Measurements from ENCODE around the gene MYL6.

Gene MYL6

DNA sequence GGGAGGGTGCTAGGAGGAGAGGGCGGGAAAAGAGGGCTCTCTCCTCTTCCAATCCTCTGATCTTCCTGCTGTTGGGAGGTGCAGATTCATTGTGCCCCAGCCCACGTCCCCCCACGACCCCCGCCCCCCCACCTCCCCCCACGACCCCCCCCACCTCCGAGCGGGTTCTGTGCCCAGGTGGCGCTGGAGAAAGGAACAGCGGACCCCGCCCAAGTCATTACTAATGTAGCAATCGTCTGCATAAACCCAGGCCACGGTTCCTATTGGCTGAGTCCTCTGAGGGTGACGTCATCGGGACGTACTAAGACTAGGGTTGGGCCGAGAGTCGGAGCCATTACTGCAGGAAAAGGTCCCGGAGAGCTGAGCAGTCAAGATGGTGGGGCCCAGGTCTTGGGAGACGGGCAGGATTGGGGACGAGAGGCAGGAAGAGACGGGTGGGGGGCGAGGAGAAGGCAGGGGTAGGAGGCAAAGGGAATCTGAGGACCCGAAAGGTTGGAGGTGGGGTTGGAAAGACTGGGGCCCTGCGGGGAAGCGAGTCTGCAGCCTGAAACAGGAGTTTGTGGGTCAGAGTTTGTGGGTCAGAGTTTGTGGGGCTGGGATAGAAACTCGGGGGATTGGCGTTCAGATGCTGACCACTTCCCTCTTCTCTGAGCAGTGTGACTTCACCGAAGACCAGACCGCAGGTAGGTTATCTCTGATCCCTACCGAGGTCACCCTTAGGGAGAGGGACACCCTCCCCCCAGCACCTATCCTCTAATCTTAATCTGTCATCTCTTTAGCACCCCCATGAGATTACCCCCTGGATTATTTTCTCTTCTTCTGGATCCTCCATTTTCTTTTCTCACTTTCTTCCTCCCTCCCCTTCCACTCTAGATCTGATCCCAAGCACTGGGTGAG, at the start of gene MYL6:
TSS of gene MYL6 (plus strand) at position 331 of the 897 bp plus-strand sequence. CDS start at position 374, 43 bp downstream.
- DNase-seq, result peak; percentile 98

DNA sequence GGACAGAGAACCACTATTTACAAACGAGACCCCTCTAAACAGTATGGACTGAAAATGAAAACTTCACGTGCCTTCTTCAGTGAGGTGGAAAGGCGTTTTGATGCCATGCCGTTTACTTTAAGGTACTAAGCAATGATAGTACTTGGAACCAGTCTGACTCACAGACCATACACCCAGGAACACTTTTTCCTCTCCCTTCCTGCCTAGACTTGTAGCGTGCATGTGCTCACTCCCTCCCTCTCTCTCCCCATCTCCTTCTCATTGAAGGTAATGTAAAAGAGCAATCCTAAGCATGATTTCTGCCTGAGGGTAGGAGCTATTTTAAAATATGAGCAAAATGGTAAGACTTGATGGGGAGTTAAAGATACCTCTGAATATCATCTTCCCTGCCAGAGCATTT, 47.6 kb upstream of the MYL6 start:
- no peak for DNase-seq

DNA sequence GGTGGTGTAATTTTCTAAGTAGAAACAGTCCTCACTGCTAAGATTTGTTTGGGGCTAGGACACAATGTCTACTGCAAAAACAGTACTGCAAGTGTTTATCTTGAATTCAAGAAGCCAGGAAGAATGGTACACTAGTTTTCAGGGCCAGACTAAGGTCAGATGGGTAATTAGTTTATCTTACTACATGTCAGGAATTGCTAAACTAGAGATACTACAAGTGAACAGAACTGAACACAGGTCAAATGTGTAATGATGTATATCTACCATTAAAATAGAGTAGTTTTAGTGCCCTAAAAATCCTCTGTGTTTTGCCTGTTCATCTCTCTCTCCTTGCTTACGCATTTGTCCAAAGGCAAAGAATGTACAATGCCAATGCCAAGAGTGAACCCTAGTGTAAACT, 44.1 kb upstream of the MYL6 start:
- no peak for DNase-seq

DNA sequence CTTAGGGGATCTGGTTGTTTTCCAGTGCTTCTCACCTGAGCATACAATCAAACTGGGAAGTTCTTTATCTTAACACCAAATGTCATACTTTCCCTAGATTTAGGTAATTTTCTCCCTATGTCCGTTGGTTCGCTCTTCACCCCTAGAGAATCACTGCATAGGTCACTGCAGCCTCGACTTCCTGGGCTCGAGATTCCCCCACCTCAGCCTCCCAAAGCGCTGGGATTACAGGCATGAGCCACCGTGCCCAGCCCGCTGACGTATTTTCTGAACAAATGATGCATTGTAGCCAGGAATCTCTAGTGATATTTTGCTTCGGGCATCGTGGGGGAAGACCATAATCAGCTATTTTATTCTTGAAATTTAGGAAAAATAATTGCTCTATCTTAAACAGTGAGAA, 42.8 kb upstream of the MYL6 start:
- DNase-seq, result no peak

DNA sequence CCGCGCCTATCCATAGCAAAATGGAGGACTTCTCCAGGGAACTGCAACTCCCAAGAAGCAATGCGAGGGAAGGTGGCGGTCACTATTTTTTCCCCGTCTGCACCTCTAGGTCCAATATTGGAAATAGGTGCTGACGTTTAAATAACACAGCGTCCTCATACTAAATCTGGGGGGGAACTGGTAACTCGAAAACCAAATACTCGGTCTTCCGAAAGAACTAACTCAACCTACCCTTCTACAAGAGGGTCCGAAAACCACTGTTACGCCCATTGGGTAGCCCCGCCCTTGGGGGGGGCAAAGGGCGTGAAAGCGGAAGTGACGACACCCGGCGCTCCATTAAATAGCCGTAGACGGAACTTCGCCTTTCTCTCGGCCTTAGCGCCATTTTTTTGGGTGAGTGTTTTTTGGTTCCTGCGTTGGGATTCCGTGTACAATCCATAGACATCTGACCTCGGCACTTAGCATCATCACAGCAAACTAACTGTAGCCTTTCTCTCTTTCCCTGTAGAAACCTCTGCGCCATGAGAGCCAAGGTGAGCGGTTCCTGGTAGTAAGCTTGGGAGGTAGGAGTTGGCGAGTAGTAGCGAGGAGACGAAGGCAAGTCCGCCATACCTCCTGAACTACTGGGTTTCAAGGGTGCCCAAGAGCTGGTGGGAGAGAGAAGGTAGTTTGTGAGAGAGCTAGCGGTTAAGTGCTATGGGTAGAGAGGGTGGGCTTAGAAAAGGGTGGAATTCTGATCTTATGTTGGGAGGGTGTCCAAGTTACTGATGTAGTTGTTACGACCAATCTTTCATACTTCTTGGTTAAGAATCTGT, 41.7 kb upstream of the MYL6 start, which contains the start of gene RPL41:
TSS of gene RPL41 (plus strand) at position 367 of the 815 bp plus-strand sequence.
- DNase-seq, result peak; percentile 95

DNA sequence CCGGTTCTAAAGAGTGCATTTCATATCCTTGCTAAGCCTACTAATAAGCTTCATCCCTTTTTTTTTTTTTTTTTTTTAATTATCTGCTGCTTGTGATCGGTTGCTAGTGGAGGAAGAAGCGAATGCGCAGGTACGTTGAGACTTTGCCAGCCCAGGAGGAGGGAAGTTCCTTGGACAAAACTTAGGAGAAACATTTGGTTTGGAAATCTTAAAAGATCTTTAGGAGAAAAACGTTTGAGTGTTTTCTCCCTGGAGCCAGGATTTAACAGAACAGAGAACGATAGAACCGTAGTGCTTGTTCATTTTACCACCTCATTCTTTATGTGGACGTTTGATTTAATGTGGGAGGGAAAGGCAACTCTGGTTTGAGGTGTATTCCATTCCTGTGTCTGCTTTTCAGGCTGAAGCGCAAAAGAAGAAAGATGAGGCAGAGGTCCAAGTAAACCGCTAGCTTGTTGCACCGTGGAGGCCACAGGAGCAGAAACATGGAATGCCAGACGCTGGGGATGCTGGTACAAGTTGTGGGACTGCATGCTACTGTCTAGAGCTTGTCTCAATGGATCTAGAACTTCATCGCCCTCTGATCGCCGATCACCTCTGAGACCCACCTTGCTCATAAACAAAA, 41.0 kb upstream of the MYL6 start:
- DNase-seq, result peak; percentile 28

DNA sequence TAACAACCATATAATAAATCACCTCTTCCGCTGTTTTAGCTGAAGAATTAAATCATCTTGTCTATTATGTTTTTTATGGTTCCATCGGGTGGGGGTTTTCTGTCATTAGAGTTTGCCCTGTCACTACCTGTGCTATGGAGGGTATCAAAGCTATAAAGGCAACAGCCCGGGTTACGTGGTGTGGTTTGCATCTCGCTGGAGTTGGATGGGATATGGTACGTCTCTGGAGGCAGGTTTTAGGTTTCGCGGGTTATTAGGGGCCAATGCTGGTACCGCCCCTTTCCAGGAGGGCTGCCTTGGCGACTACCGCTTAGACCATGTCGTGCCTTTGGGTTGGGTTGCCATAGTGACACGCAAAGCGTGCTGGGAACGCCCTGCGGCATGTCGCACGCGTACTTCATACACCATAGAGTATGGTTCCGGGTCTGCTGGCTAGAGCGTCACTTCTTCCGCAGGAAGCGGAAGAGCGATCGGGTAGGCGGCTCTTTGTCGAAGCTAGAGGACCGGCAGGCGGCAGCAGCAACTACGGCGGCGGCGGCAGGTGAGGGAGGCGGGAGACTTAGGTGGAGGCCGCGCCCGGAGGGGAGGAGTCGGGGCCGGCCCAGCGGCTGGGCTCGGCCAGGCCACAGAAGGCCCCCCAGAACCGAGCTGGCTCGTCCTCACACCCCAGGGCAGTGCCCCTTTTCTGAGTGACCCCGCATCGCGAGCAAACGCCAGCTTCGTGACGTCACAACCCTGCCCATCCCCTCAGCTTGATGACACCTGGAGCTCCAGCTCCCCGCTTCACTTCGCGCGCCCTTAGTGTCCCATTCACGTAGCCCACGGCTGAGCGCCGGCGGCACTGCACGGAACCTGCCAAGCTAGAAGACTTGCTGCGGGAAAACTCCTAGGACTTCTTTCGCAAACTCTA, 40.1 kb upstream of the MYL6 start, which contains the start of gene ZC3H10:
TSS of gene ZC3H10 (plus strand) at position 489 of the 910 bp plus-strand sequence. CDS start 2,297 bp downstream, outside the sequence.
- DNase-seq, result peak; percentile 100

DNA sequence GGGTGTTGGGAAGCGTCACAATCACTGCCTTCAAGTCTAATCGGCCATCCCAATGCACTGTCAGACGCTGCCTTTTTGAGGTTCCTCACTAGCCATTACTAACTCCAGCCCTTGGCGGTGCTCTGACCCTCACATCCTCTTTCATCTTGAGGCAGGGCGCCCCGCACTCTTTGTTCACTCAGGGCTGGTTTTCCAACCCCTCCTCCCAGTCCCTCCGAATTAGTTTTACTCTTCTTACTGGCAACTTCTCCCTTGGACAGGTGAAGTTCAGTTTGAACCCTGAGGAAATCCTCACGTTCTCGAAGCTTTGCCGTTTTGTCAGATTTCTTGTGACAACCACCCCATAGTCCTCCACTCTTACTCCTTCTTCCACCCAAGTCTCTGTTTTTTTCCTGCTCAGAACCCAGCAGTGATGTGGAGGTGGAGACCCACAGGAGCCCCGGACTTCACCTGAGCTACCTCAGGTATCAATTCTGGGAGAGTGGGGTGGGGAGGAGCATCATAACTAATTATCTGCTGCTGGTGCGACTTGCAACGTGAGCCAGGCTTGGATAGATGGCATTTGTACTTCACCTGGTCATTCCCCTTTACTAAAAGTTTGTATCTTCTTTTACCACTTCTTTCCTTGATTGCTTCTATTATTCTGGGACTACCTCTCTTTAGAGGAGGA, 39.3 kb upstream of the MYL6 start:
- DNase-seq, result no peak

DNA sequence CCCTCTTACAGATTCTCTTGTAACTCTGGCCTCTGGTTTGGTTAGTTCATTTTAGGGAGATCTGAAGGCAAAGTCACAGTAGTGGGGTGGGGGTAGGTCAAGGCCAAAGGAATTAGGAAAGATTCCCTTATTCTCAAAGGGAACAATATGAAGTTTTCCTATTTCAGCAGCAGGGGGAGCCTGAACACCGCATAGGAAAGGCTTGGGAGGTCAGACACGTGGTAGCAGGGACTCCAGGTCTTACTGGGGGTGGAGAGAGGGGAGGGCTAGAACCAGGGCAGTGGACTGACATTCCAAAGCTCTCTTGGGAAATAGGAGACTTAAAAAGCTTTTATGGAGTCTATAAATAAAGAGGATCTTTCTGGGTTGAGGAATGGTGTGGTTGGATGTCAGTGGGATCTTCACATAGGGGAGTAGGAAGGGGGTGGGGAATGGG, 38.8 kb upstream of the MYL6 start:
- peak; percentile 82 for DNase-seq

DNA sequence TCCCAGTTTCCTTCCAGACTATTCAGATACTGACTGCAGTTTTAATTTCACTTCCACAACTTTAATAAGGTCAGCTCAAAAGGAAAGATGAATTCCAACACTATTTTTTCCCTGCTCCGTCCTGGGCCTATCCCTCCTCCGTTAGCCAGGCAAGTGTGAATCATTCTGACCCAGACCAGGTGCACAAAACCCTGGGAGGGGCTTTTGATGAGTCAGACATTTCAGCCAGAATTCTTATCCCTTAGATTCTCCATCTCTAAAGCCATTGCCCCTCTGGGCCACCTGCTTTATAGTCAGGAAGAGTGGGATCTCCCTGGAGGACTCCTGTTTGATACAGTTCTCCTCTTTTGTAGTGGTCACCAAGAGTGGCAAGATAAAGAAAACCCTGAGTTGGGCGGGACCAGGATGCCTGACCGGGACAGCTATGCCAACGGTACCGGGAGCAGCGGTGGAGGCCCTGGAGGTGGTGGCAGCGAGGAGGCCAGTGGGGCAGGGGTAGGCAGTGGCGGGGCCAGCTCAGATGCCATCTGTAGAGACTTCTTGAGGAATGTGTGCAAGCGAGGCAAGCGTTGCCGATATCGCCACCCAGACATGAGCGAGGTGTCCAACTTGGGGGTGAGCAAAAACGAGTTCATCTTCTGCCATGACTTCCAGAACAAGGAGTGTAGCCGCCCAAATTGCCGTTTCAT, 37.9 kb upstream of the MYL6 start:
- no peak for DNase-seq

DNA sequence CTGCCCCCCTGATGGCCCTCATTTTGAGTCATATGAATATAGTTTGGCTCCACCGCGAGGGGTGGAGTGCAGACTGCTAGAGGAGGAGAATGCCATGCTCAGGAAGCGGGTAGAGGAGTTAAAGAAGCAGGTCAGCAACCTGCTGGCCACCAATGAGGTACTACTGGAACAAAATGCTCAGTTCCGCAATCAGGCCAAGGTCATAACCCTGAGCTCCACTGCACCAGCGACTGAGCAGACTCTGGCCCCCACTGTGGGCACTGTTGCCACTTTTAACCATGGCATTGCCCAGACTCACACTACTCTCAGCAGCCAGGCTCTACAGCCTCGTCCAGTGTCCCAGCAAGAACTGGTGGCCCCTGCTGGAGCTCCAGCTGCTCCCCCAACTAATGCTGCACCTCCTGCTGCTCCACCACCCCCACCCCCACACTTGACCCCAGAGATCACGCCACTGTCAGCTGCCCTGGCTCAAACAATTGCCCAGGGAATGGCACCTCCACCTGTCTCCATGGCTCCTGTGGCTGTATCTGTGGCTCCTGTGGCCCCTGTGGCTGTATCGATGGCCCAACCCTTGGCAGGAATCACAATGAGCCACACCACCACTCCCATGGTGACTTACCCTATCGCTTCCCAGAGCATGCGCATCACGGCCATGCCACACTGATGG, 36.8 kb upstream of the MYL6 start:
- DNase-seq, result no peak

DNA sequence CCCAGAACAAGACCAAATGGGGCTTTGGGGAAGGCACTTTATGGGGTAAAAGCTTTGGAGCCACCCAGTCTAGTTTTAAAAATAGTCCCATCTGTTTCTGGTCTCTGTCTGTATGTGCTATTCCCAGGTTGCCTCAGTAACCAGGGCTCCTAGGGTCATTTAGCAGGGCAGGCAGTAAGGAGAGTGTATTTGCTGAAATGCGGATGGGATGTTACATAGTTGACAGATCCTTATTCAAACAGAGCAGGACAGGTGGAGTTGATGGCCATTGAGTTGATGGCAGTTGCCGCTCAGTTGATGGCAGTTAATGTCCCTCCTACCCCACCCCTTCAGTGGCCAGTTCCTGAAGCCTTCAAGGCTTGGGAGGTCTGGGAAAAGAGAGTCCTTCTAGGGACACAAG, 35.5 kb upstream of the MYL6 start:
- DNase-seq, result no peak

DNA sequence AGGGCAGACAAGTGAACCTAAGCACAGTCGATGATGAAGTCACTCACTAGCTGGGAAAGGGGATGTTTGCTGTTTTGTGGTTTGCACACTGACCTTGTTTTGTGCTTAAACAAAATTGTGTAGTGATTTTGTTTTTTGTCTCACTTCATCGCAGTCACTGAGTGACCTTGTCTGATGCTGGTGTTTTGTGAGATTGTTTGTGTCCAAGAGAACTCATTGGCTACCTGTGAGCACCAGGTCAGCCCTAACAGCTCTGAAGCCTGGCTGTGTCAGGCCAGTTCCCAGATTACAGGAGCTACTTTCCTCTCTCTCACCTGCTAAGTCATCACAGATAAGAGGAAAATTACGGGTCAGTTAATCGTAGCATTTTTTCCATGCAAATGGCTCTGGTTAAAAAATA, 34.0 kb upstream of the MYL6 start:
- DNase-seq, result no peak

DNA sequence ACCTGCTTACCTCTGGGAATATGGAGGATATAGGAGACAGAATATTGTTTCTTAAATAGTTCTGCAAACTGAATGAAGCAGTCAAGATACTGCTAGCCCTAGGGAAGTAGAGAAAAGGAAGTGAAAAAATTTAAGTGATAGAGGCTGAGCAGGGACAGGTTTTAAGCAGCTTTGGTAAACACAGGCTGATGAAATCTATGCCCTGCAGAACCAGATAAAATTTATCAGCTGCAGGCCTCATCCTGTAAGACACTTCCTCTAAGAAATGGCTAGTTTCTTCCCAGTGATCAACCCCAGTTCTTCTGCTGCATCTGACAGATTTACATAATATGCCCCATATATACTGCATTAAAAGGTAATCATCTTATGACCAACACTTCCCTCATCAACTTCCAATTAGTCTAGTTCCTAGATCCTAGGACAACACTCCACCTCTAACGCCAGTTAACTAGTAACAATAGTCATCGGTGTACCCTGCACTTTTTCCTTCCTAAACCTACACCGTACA, 31.4 kb upstream of the MYL6 start:
- peak; percentile 14 for DNase-seq

DNA sequence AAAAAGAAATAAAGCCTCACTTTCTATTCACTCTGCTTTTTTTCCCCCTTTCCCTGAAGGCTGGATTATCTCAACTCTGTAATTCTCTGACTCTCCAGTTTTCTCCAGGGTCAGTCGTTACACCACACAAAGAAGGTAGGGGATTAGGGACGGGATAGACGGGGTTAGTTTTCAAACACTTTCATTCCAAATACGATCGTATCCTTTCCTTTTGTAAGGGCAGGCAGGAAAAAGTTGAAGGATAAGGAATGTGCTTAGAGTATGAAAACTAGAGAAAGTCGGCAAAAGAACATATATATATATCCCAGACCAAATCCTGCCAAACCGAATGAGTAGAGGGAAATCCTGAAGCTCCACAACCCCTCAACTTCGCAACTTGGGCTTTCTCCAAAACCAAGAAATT, 30.7 kb upstream of the MYL6 start:
- DNase-seq, result no peak

DNA sequence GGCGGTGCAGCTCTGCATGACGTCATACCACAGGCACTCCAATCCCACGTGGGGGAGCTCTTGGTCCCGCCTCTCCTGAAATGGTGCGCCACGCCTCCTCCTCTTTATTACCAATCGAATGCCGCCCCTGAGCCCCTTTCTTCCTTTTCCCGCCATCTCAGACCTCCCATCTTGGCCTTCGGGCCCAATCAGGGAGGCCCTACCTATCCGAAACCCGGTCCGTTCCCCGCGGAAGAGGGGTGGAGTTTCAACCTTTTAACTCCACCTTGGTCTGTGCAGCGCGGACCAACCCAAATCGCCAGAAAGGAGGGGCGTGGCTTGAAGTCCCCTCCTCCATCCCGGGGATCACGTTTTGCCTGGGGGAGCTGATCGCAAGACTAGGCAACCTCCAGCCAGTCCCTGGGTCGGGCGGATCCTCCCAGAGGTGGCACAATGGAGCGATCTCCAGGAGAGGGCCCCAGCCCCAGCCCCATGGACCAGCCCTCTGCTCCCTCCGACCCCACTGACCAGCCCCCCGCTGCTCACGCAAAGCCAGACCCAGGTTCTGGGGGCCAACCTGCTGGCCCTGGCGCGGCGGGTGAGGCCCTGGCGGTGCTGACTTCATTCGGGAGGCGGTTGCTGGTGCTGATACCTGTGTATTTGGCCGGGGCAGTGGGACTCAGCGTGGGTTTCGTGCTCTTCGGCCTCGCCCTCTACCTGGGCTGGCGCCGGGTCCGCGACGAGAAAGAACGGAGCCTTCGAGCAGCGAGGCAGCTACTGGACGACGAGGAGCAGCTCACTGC, 30.1 kb upstream of the MYL6 start, which contains the start of gene ESYT1:
TSS of gene ESYT1 (plus strand) at position 380 of the 782 bp plus-strand sequence. CDS start at position 433, 53 bp downstream.
- DNase-seq, result peak; percentile 100

DNA sequence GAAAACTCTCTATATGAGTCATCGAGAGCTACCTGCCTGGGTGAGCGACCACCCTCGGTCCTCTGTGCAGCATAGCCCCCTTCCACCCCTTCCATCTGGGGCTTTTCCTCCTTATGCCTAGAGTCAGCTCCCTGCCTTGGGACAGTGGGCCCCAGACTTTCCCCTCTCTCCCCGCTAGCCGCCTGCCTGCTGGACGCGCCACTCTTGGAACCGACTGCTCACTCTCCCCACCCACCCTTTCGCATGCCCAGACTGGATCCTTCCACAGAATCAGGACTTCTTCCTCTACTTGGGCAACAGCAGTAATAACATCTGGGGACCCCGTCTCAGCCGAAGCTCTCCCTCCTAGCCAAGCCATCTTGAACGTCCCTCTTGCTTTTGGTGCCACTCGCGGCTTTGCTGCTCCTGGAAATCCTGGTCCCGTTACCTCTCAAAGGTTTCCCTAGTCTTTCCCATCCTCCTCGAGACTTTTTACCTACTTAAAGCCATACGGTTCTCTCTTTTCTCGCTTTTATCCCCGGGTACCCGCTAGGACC, 29.4 kb upstream of the MYL6 start:
- DNase-seq, result no peak

DNA sequence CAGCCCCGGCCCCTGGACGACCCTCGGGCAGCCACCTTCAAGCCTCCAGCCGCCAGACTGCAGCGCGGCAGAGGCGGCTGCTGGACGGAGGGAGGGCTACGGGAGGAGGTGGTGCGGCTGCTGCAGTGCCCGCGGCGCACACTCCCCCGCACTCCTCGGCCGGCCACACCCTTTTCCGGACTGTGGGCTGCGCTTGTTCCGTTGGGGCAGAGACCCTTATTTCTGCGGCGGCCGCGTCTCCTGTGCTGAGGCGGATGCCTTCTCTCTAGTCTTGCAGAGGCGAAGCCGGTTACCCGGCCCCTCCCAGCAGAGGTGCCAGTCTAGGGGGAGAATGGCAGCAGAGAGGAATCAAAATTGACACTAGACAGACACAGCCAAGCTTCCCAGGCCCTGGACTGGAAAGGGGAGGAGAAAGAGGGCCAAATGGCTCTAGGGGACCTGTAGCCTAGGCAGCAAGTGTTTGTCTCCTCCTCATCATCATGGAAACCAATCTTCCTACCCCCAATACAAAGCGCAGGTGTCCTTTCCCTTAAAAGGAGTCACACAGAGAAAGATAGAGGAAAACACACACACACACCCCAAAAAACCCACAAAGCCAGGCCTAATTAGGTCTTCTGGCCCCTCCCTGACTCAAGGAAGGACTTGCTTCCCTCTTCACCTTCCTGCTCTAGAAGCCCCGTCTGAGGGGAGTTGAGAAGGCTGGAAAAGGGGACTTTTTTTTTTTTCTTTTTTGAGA, 28.8 kb upstream of the MYL6 start:
- DNase-seq, result peak; percentile 86

Measured in activated CD4-positive, alpha-beta T cell treated with anti-CD3 and anti-CD28 coated beads, Interleukin-10, Interleukin-2, amounts not matched to agents 100 ng/mL and 50 ng/mL, durations not matched to agents 16 hours and 8 hours (primary cell).